ENCODE data around the gene LINGO3. TPM values are rescaled to one million over a fixed set of nuclear protein-coding genes. Genes with fewer than 3 reads are reported as not detected.

Gene LINGO3
- total RNA-seq, 1 donor: not detected

DNA sequence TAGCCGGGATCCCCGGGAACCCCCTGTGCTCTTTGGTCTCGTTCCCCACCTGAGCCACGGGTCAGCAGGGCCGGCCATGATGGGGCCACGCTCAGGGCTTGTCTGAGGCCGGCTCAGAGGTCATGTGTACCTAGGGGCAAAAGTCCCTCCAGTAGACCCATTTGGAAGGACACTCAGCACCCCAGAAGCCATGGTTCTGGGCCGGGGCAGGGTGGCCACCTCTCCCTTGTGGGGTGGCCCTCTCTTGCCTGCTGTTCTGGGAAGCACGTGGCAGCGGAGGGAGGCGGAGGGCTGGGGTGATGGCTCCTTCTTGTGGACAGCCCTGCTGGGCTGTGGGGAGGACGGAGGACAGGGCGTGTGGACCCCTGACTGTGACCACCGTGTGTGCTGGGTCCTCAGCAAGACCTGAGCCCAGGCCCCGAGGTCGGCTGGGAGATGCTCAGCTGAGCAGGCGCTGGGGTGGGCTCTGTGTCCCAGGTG lies 19.6 kb downstream of the LINGO3 start:
- no peak overlapping the region for H3K27ac ChIP-seq (ENCODE audit: low read depth, low read length)
- DNase-seq (ENCODE audit: insufficient read length, low spot score, missing footprints): peak; percentile 88
- H3K4me1 ChIP-seq (ENCODE audit: insufficient read depth, low read length): no peaks in the 10 kb centered on the region
- no peaks in the 10 kb centered on the region for H3K79me2 ChIP-seq (ENCODE audit: insufficient read depth, low read length)
- H3K9me3 ChIP-seq (ENCODE audit: low read depth, low read length): no peaks in the 10 kb centered on the region
- H3K4me2 ChIP-seq (ENCODE audit: insufficient read depth, low read length): no peak overlapping the region
- peaks cover 36% of the 10 kb centered on the region for H3K27me3 ChIP-seq (ENCODE audit: insufficient read depth, low read length)
- no peaks in the 10 kb centered on the region for H3K36me3 ChIP-seq (ENCODE audit: insufficient read depth, low read length)
- H4K20me1 ChIP-seq (ENCODE audit: insufficient read depth, low read length): peaks cover 69% of the 10 kb centered on the region
- H3K4me3 ChIP-seq (ENCODE audit: insufficient read depth, low read length): no peak overlapping the region
- H2AFZ ChIP-seq (ENCODE audit: low read length): no peak overlapping the region
- TF ChIP-seq, protein P1, sequence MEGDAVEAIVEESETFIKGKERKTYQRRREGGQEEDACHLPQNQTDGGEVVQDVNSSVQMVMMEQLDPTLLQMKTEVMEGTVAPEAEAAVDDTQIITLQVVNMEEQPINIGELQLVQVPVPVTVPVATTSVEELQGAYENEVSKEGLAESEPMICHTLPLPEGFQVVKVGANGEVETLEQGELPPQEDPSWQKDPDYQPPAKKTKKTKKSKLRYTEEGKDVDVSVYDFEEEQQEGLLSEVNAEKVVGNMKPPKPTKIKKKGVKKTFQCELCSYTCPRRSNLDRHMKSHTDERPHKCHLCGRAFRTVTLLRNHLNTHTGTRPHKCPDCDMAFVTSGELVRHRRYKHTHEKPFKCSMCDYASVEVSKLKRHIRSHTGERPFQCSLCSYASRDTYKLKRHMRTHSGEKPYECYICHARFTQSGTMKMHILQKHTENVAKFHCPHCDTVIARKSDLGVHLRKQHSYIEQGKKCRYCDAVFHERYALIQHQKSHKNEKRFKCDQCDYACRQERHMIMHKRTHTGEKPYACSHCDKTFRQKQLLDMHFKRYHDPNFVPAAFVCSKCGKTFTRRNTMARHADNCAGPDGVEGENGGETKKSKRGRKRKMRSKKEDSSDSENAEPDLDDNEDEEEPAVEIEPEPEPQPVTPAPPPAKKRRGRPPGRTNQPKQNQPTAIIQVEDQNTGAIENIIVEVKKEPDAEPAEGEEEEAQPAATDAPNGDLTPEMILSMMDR (IDR thresholded peaks at IDR 0.05; ENCODE audit: extremely low read depth, low read depth, low read length): no peak

DNA sequence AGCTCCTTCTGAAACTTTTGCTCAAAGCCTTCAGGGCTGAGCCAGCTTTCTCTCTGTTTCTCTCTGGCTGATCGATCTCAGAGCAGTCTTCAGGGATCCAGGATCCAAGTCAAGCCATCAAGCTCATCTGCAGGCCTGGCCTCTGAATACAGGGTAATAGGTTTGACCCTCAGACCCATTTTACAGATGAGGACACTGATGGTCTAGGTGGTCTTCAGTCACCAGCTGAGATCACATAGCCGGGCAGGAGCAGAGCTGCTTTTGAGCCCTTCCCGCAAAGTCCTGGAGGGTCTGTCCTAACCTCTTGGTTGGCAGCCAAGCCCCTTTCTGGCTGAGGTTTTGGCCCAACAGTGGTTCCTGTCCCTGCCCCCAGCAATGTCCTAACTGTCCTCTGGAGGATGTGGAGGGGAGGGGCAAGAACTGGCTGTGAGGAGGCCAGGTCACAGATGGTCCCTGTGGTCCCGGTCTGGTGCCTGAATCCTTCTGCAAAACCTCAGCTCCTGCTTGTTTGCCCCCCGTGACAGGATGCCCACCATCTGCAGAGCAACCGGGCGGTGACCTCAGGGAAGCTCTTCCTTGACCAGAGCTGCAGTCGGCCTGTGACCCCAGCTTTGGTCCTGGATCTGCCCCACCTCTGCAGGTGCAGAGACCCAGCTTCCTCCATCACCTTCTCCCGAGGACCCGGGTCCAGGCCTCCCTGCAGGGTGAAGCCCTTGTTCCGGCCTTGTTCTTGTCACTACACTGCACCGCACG lies 20.2 kb downstream of the LINGO3 start:
- Histone ChIP-seq H3K4me3 (ENCODE audit: insufficient read depth, low read length) (no peak overlapping the region), H4K20me1 (ENCODE audit: insufficient read depth, low read length) (peaks cover 71% of the 10 kb centered on the region), H3K4me2 (ENCODE audit: insufficient read depth, low read length) (no peak overlapping the region), H3K27me3 (ENCODE audit: insufficient read depth, low read length) (peaks cover 36% of the 10 kb centered on the region), H3K4me1 (ENCODE audit: insufficient read depth, low read length) (no peaks in the 10 kb centered on the region), H3K27ac (ENCODE audit: low read depth, low read length) (no peak overlapping the region), H3K9me3 (ENCODE audit: low read depth, low read length) (no peaks in the 10 kb centered on the region), H3K36me3 (ENCODE audit: insufficient read depth, low read length) (no peaks in the 10 kb centered on the region), H2AFZ (ENCODE audit: low read length) (no peak overlapping the region), H3K79me2 (ENCODE audit: insufficient read depth, low read length) (no peaks in the 10 kb centered on the region)
- peak; percentile 83 for DNase-seq (ENCODE audit: insufficient read length, low spot score, missing footprints)
- TF ChIP-seq, protein P1 (IDR thresholded peaks at IDR 0.05; ENCODE audit: extremely low read depth, low read depth, low read length): no peak

DNA sequence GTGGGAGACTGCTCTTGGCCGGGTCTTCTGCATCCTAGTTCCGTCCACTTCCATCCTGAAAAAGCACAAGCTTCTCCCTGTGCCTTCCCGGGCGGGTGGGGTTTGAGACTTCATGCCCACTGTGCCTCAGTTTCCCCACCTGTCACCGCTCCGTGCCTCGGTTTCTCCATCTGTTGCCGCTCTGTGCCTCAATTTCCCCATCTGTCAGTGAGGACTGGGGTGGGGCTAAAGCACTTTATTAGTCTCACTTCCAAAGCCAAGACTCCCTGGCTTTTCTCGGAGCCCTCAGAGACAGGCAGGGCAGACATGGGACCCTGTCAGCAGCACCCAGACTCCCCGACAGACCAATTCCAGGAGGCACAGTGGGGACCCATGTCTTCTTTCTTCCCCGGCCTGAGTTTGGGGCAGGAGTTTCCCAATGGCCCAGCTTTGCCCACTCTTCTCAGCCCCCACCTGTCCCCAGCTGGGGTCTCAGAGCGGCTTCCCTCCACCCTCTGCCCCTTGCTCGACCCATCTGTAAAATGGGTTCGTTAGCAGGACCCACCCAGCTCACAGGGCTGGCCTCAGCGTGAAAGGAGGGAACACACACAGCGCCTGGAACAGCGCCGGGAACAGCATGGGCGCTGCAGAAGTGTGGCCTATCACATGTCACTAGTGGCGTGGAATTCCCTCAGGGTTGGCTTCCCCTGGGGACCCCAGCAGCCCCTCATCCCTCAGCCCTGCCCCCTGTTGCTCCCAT lies 21.4 kb downstream of the LINGO3 start:
- H3K4me1 ChIP-seq (ENCODE audit: insufficient read depth, low read length): peaks cover 7% of the 10 kb centered on the region
- TF ChIP-seq, protein P1 (IDR thresholded peaks at IDR 0.05; ENCODE audit: extremely low read depth, low read depth, low read length): no peak
- H3K79me2 ChIP-seq (ENCODE audit: insufficient read depth, low read length): no peaks in the 10 kb centered on the region
- no peak overlapping the region for H2AFZ ChIP-seq (ENCODE audit: low read length)
- H3K4me3 ChIP-seq (ENCODE audit: insufficient read depth, low read length): no peak overlapping the region
- H3K27ac ChIP-seq (ENCODE audit: low read depth, low read length): no peak overlapping the region
- no peaks in the 10 kb centered on the region for H3K36me3 ChIP-seq (ENCODE audit: insufficient read depth, low read length)
- DNase-seq (ENCODE audit: insufficient read length, low spot score, missing footprints): peak; percentile 73
- peaks cover 32% of the 10 kb centered on the region for H3K27me3 ChIP-seq (ENCODE audit: insufficient read depth, low read length)
- no peaks in the 10 kb centered on the region for H3K9me3 ChIP-seq (ENCODE audit: low read depth, low read length)
- no peak overlapping the region for H3K4me2 ChIP-seq (ENCODE audit: insufficient read depth, low read length)
- peaks cover 75% of the 10 kb centered on the region for H4K20me1 ChIP-seq (ENCODE audit: insufficient read depth, low read length)

All from osteoblast (primary cell).